IPS-11a (cell line): ENCODE measurements around the gene AQP9.
"Not testable (repeated sequence)": the region's sequence is repeated elsewhere in the genome, so short reads cannot be mapped to it uniquely, and the experiment has no call there.

ENCODE experiments used
- H3K4me3 ChIP-seq: one replicate; pipeline ENCODE4 v1.5.1; 2013; ENCODE audit warnings: low read depth, low read length, control low read depth

The AQP9 gene, protein sequence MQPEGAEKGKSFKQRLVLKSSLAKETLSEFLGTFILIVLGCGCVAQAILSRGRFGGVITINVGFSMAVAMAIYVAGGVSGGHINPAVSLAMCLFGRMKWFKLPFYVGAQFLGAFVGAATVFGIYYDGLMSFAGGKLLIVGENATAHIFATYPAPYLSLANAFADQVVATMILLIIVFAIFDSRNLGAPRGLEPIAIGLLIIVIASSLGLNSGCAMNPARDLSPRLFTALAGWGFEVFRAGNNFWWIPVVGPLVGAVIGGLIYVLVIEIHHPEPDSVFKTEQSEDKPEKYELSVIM

DNA sequence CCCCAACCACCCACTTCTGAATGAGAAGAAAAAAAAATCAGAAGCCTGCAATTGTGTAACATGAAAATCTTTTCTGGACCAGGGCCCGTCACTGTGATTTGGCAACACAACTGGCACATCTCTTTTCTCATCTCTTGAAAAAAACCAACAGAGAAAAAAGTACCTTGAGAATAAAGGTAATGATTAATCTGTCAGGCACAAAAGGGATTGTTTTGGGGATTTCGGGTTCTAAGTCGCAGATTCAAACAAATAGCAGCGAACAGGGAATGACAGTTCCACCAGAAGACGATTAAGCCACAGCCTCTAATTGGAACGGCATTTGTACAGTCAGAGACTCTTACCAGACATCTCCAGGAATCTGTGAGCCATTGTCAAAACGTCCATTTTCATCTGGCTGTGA, at the start of gene AQP9:
AQP9 (plus strand) TSS at position 276 of the 400 bp plus-strand sequence. CDS start 185 bp downstream, outside the sequence.
- no peak within 1 kb of the TSS for H3K4me3 ChIP-seq

DNA sequence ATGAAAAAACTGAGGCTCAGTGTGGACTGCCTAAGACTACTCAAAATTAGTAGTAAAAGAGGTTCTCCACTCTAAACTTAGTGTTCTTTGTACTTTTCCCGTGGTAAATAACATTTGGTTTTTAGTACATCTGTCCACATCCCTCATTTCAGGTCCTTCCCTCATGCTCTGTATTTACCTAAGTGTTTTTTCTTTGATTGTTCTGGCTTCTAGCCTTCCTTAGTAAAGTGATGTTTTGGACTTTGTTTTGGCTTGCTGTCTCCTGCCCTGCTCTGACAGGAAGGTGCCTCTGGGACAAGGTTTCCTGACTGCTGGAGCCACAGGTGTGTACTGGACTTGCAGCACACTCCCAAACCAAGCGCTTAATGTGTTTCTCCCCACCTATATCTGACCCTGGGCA, 42.8 kb upstream of the AQP9 start:
- no peak overlapping the region for H3K4me3 ChIP-seq

DNA sequence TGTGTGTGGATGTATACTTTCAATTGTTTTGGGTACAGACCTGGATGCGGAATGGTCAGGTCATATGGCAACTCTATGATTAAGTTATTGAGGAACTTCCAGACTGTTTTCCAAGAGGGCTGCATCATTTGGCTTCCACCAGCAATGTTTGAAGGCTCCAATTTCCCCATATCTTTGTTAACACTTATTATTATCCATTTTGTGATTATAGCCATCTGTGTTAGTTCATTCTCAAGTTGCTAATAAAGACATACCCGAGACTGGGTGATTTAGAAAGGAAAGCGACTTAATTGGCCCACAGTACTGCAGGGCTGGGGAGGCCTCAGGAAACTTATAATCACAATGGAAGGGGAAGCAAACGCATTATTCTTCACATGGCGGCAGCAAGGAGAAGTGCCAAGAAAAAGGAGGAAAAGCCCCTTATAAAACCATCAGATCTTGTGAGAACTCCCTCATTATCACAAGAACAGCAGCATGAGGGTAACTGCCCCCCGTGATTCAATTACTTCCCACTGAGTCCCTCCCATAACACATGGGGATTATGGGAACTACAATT, 41.6 kb upstream of the AQP9 start:
- no peak overlapping the region for H3K4me3 ChIP-seq

DNA sequence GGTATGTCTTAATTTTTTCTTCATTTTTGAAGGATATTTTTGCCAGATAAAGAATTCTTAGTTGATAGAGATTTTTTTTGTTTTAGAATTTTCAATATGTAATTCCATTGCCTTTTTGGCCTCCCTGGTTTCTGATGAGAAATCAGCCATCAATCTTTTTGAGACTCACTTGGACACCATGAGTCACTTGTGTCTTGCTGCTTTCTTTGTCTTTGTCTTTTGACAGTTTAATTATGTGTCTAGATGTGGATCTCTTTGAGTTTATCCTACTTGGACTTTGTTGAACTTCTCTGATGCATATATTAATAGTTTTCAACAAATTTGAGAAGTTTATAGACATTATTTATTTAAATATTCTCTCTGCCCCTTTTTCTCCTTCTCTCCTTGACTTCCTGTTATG, 34.7 kb upstream of the AQP9 start:
- no peak overlapping the region for H3K4me3 ChIP-seq

DNA sequence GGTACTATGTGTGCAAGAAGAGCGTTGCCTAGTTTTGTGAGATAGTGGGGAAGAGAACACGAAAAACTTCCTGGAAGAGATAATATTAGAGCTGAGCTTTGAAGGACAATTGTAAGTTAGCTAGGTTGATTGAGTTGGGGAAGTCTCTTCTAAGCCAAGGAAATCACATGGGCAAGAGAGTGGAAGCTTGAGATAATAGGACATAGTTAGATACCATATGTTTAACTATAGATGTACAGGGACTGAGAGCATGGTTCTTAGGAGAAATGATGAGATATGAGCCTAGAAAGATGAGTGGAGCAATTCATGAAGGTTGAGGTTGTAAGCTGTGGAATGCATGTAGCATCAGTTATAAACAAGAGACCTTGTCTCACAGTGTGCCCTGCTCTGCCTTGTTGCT, 30.1 kb upstream of the AQP9 start:
- no peak overlapping the region for H3K4me3 ChIP-seq

DNA sequence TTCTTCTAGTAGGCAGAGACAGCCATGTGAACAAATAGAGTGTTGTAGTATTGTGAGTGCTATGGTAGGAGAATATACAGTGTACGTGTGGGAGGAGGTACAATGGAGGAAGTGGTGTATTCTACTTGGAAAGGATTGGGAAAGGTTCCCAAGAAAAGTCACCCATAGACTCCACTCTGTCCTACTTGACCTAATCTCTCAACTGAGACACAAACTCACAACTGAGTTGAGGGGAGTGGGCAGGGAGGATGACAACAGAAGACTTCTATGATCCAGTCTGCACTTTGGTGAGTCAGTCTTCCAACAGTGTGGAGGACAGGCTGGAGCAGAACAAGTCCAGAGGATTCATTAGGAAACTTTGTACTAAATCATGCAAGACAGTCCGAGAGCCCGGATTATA, 28.8 kb upstream of the AQP9 start:
- H3K4me3 ChIP-seq: no peak overlapping the region

DNA sequence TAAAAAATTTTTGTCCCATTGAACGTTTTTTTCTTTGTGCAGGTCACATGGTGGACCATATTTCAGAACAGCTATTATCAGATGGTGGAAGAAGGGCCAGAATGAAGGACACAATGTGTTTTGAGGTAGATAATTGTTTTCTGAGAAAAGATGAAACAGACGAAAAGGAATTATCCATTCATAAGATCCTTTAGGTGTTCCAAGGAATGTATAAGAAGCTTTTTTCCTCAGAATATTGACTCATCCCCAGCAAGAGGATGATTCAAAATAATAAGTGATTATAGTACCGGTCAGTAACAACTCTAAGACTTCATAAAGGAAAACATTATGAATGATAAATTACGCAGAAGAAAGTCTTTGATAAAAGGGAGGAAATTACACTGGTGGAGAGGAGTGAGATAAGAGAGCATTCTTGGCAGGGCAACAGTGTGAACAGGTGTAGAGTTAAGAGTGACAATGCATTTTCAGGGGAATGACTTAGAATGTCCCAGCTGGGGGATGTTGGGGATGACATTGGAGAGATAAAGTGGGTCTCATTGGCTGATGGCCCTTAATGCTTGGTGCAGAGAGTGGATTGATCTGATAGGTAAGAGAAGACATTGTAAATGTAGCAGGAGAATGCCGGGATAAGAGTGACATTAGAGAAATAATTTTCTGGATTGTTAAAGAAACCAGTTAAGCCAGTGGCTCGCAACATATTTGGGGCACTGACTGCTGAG, 27.0 kb upstream of the AQP9 start:
- H3K4me3 ChIP-seq: no peak overlapping the region

DNA sequence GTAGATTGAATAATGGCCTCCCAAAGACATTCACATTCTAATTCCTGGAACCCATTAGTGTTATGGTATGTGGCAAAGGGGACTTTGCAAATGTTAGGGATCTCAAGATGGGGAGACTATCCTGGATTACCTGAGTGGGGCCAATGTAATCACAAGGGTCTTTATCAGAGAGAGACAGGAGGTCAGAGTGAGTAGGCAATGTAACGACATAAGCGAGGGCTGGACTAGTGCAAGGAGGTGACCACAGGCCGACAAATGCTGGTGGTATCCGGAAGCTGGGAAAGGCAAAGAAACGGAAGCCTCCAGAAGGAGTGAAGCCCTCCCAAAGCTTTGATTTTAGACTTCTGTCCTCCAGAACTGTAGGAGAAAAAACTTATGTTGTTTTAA, 26.5 kb upstream of the AQP9 start:
- no peak overlapping the region for H3K4me3 ChIP-seq

DNA sequence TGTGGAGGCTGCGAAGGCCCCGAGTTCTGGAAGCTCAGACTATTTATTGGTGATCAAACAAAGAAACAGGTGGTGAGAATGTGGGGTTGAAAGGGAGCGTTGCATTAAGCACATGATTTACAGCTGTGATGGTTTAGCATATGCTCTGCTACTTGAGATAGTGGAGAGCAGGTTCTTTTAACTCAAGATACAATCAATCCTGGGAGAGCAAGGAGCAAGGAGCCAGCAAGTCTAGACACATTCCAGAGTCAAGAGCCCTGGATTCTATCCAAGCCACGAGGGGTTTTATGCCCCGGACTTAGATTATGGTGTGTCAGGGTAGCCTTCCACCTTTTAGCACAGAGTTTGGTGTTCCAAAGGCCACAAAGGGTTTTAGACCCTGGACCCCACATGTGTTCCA, 24.8 kb upstream of the AQP9 start:
- H3K4me3 ChIP-seq: not testable (repeated sequence)

DNA sequence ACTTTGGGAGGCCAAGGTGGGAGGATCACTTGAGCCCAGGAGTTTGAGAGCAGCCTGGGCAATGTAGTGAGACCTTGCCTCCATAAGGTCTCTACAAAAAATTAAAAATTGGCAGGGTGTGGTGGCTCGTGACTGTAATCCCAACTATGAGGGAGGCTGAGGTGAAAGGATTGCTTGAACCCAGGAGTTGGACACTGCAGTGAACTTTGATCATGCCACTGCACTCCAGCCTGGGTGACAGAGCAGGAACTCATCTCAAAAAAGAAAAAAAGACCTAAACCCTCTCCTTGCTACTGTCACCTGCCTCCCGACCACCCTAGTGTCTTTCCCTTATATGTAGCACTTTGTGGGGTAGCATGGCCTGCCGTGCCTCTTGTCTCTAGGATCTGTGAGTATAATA, 23.8 kb upstream of the AQP9 start:
- H3K4me3 ChIP-seq: no peak overlapping the region

DNA sequence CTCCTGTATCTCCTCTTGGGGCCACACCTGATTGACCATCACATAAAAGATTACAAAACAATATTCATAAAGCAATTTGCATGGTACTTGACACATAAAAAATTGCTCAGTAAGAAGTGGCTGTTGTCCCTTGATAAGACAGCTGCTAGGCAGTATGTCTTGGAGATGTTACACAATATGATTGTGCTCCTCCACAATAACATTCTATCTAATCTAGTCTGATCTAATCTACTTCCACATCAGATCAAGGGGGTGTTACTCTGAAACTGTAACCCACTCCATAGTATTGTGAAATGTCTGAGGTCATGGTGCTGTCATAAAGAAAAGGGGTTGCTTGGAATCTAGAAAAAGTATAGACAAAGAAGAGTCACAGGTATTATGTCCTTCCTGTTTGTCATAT, 23.4 kb upstream of the AQP9 start:
- no peak overlapping the region for H3K4me3 ChIP-seq

DNA sequence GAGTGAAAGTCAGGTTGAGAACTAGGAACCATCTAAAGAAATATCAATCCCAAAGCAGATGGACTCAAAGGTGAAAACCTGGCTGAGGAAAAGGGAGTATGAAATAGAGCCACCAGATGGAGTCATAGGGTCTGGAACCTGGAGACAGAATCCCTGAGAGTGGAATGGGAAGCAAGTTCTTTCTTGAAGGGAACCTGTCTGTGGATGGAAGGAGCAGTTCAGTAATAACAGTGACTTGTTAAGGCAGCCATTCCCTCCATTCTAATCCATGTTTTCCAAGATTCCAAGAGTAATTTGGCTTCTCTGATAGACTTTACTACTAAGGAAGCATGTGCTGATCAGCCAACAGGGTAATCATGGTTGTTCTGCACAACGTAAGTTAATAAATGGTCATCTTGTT, 22.5 kb upstream of the AQP9 start:
- H3K4me3 ChIP-seq: no peak overlapping the region

DNA sequence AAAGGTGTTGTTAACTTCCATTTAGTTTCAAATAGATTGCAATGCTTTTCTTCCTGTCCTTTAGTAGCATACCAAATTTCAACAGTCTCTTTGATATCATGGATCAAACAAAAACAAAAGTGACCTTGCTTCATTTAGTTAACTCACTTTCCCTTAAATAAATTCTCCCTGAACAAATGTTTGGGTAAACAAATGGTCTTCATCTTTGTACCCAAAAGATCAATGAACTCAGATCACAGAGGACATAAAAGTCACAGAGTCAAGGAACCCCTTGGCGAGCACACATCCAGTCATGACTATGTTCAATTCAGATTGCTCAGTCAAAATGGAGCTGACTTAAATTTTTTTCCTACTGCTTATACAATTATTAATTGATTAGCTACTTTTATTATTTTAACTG, 20.6 kb upstream of the AQP9 start:
- H3K4me3 ChIP-seq: no peak overlapping the region

DNA sequence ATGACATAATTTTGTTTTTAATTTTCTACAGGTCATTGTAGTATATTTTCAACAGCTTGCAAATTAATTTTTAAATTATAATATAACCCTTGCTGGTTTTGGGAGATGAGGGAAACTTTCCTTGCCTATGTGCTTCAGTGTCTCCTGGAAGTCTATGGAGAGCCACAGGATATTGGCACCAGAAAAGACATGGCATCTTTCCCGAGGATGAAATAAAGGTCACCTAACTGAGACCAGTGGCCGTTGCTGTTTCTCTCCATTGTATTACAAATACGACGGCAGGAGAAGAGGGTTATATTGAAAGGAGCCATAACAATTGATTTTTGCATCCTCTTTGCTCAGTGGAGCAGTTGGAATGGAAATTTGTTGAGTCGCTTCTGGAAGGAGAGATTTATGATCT, 19.9 kb upstream of the AQP9 start:
- H3K4me3 ChIP-seq: no peak overlapping the region

DNA sequence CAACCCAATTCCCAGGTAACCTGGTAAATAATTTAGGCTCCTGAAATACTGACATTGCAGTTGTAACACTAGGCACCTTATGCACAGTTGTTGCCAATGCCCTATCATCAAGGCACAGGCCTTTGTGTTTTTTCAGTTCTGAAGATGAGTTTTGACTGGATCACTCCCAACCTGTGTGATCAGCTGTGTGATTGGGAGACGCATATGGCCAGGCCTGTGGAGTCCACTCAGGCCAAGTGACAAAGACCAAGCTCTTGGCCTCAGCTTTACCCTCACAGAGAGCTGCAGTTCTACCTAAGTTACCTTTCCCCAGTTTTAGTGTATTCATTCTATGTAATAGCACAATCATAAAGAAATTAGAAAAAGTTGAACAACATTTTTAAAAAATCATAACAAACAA, 19.2 kb upstream of the AQP9 start:
- no peak overlapping the region for H3K4me3 ChIP-seq

DNA sequence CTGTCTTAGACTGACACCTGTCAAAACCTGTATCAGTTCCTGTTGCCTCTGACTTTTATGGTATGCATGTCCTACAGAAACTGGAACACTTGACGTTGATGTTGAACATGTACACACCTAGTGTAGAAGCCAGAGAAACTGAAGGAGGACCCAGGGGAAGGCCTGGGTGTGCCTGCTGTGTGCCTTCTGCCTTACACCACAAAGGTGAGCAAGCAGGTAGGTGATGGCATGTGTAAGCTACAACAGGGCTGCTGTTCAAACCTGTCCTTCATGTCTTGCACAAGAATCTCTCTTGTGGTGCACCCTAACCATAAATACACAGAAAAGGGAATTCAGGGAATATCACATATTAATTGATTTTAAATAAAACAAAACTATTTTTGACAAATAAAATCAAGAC, 13.6 kb upstream of the AQP9 start:
- no peak overlapping the region for H3K4me3 ChIP-seq

DNA sequence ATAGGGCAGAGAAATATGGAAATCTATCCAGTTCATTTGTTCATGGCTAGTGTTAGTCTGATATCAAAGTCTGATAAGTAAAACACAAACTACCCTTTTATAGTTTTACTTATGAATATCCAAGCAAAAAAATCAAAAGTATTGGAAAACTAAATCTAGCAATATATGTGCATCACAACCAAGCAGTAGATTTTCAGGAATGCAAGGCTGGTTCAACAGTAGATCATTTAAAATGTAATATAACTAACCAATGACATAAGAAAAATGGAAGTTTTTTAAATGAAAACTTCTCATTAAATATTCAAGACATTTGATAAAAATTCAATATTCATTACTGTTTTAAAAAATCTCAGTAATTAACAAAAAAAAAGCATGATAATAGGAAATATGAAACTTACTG, 12.8 kb upstream of the AQP9 start:
- H3K4me3 ChIP-seq: no peak overlapping the region

DNA sequence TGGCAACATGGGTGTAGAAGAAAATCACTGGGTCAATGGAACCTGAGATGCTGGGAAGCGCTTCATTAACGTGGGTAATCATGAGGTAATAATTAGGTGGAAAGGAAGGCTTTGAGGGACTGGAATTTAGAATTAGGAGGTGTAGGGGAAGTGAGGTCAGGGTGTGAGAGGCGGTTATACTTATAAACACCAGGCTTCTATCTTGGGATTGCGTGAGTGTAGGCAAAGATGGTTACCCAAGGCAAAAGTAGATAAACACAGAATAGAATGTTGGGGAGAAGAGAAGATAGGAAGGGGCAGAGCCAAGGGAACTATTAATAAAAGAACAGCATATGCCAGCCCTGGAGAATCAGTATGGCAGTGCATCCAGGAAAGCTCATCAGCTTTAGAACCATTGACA, 3.3 kb upstream of the AQP9 start:
- H3K4me3 ChIP-seq: no peak overlapping the region

DNA sequence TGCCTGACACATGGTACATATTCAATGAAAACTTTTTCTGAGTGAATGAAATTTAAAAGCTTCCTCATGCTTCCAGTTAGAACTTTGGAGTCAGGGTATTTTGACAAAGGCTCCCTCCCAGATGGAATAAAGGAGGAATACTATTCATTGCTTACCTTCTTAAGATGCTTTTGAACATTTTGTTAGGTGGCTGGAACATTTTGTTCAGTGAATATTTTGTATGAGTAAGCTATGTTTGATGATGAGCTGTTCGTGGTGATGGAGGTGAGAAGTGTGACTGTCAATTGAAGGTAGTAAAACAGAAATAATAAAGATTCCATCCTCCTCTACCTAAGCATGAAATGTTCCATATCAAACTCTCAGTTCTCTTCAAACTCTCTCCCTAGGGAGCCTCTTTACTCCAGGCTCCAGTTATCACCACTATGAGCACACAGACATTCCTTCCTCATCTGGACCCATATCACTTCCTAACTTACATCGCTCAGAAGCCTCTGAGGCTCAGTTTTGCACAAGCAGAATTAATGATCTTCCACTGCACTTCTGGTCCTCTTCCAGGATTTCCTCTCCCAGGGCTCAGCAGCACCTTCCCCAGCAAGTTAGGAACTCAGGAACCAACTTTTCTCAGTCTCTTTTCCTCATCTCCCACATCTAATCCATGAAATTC, 2.5 kb upstream of the AQP9 start:
- H3K4me3 ChIP-seq: no peak overlapping the region

DNA sequence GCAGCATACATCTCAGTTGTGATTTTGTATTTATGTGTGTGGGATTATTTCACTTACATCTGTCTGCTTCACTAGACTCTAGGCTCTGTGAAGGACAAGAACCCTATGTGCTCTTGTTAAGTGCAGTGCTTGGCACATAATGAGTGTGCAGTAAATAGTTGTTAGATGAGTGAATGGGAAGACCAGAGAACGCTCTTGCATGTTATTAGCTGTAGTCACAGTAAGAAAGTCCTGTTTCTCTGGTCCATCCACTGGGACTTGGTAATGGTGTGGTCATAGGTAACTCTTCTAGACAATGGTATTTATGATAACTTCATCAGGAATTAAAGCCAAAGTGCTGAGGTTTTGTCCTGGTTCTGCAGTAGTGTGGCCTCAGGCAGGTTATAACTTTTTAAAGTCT, 1.4 kb upstream of the AQP9 start:
- no peak overlapping the region for H3K4me3 ChIP-seq

DNA sequence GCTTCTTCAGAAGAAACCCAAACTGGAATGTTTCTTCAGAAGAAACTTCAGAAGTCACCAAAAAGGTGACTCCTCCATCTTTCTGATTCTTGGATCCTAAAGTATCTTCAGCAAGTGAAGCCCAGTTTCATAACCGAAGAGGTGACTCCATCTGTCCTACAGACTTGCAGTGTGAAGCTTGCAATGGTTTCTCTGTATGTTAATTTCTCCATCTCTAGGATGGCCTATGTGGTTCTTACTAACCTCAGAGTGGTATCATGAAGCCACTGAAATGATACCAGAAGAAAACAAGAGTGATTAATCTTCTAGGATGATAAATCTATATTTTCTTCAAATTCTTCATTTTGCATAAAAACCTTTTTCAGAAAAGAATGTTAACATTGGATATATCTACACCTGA, 495 bp upstream of the AQP9 start:
- no peak overlapping the region for H3K4me3 ChIP-seq
